ENCODE measurements around the gene RHOG.

GRCh38 chr11:3809624-3809928 is 31.2 kb downstream of the RHOG start:
- TF ChIP-seq POLR2A (IDR thresholded peaks at IDR 0.05) = no peak
- no peak for TF ChIP-seq CTCF (IDR thresholded peaks at IDR 0.05)
